CD14-positive monocyte (primary cell): ENCODE measurements around the gene CHST7. TPM values are rescaled to one million over a fixed set of nuclear protein-coding genes. Genes with fewer than 3 reads are reported as not detected.

Experiments
- DNase-seq, 3 donors: peaks; one replicate each; pipeline ENCODE4 v3.0.0-alpha.2; 2011 to 2022
- H2AFZ ChIP-seq: 2 replicates; pipeline ENCODE4 v1.6.0; 2012; ENCODE audit warnings: mild to moderate bottlenecking, low read depth, low read length, inconsistent platforms; ENCODE audit not compliant: insufficient read depth, poor library complexity, severe bottlenecking
- H3K27ac ChIP-seq, 2 donors: 1 replicate in 1 of 2; 2 replicates in 1 of 2; pipeline ENCODE4 v1.5.1; 2012 to 2013; ENCODE audit warnings: low read length in 2 of 2, control low read depth in 1 of 2, inconsistent platforms in 1 of 2, low read depth in 1 of 2, mild to moderate bottlenecking in 1 of 2
- H3K27me3 ChIP-seq, 2 donors: one replicate each; pipeline versions ENCODE4 v1.6.0 to v1.6.1; 2011 to 2013; ENCODE audit warnings: low read length in 2 of 2; ENCODE audit not compliant: control insufficient read depth in 2 of 2, insufficient read depth in 2 of 2
- H3K36me3 ChIP-seq, 2 donors: replicated peaks in 1 of 2; 1 replicate in 1 of 2; 2 replicates in 1 of 2; pipeline versions ENCODE4 v1.5.1 to v1.6.1; 2012 to 2013; ENCODE audit warnings: low read length in 2 of 2, control low read depth in 1 of 2, inconsistent platforms in 1 of 2, mild to moderate bottlenecking in 1 of 2; ENCODE audit not compliant: insufficient read depth in 2 of 2, control insufficient read depth in 1 of 2
- H3K4me1 ChIP-seq, 2 donors: 1 replicate in 1 of 2; 2 replicates in 1 of 2; pipeline versions ENCODE4 v1.5.1 to v1.6.1; 2012 to 2013; ENCODE audit warnings: low read length in 2 of 2, control low read depth in 1 of 2, inconsistent platforms in 1 of 2, mild to moderate bottlenecking in 1 of 2, moderate library complexity in 1 of 2; ENCODE audit not compliant: insufficient read depth in 2 of 2, control insufficient read depth in 1 of 2
- H3K4me2 ChIP-seq: replicated peaks from 2 replicates; pipeline ENCODE3; 2012; ENCODE audit warnings: low read length, moderate library complexity, mild to moderate bottlenecking; ENCODE audit not compliant: poor library complexity, severe bottlenecking; ENCODE audit errors: extremely low read depth
- H3K4me3 ChIP-seq, 3 experiments: fragments of 200-600 bp in 1 of 3; sonication (generic) in 1 of 3; replicated peaks in 1 of 3; 1 replicate in 2 of 3; 2 replicates in 1 of 3; pipeline ENCODE4 v1.5.1; 2011 to 2013; ENCODE audit warnings: low read length in 3 of 3, mild to moderate bottlenecking in 3 of 3, control low read depth in 2 of 3, low read depth in 2 of 3, inconsistent platforms in 1 of 3, moderate library complexity in 1 of 3
- H3K79me2 ChIP-seq: 2 replicates; pipeline ENCODE4 v1.6.0; 2012; ENCODE audit warnings: mild to moderate bottlenecking, control low read depth, inconsistent platforms, low read length, moderate library complexity; ENCODE audit not compliant: insufficient read depth
- H3K9ac ChIP-seq: 2 replicates; pipeline ENCODE4 v1.6.0; 2017; ENCODE audit warnings: low read length, mild to moderate bottlenecking; ENCODE audit not compliant: insufficient read depth, poor library complexity, severe bottlenecking
- H3K9me3 ChIP-seq, 2 donors: replicated peaks in 1 of 2; 1 replicate in 1 of 2; 2 replicates in 1 of 2; pipeline versions ENCODE4 v1.5.1 to v1.6.1; 2012 to 2013; ENCODE audit warnings: low read length in 2 of 2, control low read depth in 1 of 2; ENCODE audit not compliant: control insufficient read depth in 1 of 2, insufficient read depth in 1 of 2
- H4K20me1 ChIP-seq: 2 replicates; pipeline ENCODE4 v1.6.0; 2012; ENCODE audit warnings: mild to moderate bottlenecking, low read length, control low read depth, moderate library complexity; ENCODE audit not compliant: insufficient read depth
- H3K27ac Mint-ChIP-seq, 7 donors: one replicate each; pipeline ENCODE4 v1.8.0; 2020; ENCODE audit warnings: mild to moderate bottlenecking in 7 of 7, mixed read lengths in 7 of 7, moderate library complexity in 6 of 7, inconsistent platforms in 2 of 7
- H3K27me3 Mint-ChIP-seq, 3 donors: one replicate each; pipeline ENCODE4 v1.8.0; 2021 to 2022; ENCODE audit warnings: low read depth in 3 of 3, mild to moderate bottlenecking in 3 of 3, mixed read lengths in 3 of 3, moderate library complexity in 3 of 3, inconsistent platforms in 1 of 3
- H3K36me3 Mint-ChIP-seq, 2 donors: one replicate each; pipeline ENCODE4 v1.8.0; 2020; ENCODE audit warnings: mixed read lengths in 2 of 2, inconsistent platforms in 1 of 2, mild to moderate bottlenecking in 1 of 2
- H3K4me1 Mint-ChIP-seq: one replicate; pipeline ENCODE4 v1.8.0; 2020; ENCODE audit warnings: mild to moderate bottlenecking, mixed read lengths
- H3K4me3 Mint-ChIP-seq, 2 donors: one replicate each; pipeline ENCODE4 v1.8.0; 2020; ENCODE audit warnings: mild to moderate bottlenecking in 2 of 2, mixed read lengths in 2 of 2, moderate library complexity in 1 of 2
- H3K9me3 Mint-ChIP-seq, 7 donors: one replicate each; pipeline ENCODE4 v1.8.0; 2020 to 2022; ENCODE audit warnings: mixed read lengths in 7 of 7, mild to moderate bottlenecking in 6 of 7, moderate library complexity in 6 of 7, inconsistent platforms in 2 of 7
- intact Hi-C, 2 donors: fragments of 100-400 bp; cut with micrococcal nuclease; formaldehyde crosslinking; loops; one replicate each; pipeline versions ENCODE4 v1.15.0 to v1.15.1; 2023
- polyA plus RNA-seq, 3 donors: library from polyadenylated mRNA; depleted of rRNA in 1 of 3; unstranded in 2 of 3; stranded (reverse) in 1 of 3; fragments of 300-500 nt in 2 of 3; fragments of >200 nt in 1 of 3; fragmentation: Illumina TruSeq in 2 of 3; gene quantifications; 1 replicate in 2 of 3; 2 replicates in 1 of 3; pipeline ENCODE4 v1.2.3, GENCODE V29; 2012 to 2021
- TF ChIP-seq, protein P1 (sequence below): fragments of 200-600 bp; IDR thresholded peaks from one replicate; pipeline ENCODE4 v1.8.0; 2022; ENCODE audit warnings: antibody characterized with exemption, mild to moderate bottlenecking

Gene CHST7
- polyA plus RNA-seq, 3 donors = 6.6 to 19.2 (median 8.3) TPM

- Histone ChIP-seq H3K9me3 (peaks cover 0 to 10% of the 10 kb centered on the region in 2 donors), H3K27ac (no peak overlapping the region), H4K20me1 (no peaks in the 10 kb centered on the region), H3K27me3 (no peaks in the 10 kb centered on the region), H2AFZ (no peak overlapping the region), H3K79me2 (no peaks in the 10 kb centered on the region), H3K9ac (no peak overlapping the region), H3K36me3 (no peaks in the 10 kb centered on the region), H3K4me2 (no peak overlapping the region), H3K4me3 (no peak overlapping the region), H3K4me1 (peaks cover 0 to 6% of the 10 kb centered on the region in 2 donors)
- intact Hi-C loops = no loop called here
- TF ChIP-seq, protein P1, sequence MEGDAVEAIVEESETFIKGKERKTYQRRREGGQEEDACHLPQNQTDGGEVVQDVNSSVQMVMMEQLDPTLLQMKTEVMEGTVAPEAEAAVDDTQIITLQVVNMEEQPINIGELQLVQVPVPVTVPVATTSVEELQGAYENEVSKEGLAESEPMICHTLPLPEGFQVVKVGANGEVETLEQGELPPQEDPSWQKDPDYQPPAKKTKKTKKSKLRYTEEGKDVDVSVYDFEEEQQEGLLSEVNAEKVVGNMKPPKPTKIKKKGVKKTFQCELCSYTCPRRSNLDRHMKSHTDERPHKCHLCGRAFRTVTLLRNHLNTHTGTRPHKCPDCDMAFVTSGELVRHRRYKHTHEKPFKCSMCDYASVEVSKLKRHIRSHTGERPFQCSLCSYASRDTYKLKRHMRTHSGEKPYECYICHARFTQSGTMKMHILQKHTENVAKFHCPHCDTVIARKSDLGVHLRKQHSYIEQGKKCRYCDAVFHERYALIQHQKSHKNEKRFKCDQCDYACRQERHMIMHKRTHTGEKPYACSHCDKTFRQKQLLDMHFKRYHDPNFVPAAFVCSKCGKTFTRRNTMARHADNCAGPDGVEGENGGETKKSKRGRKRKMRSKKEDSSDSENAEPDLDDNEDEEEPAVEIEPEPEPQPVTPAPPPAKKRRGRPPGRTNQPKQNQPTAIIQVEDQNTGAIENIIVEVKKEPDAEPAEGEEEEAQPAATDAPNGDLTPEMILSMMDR = no peak
- Mint-ChIP-seq H3K9me3 (peaks cover 0 to 12% (median 8%) of the 10 kb centered on the region in 7 donors), H3K36me3 (peaks cover 2 to 4% of the 10 kb centered on the region in 2 donors), H3K27ac (peak overlapping the region in 1 of 7 donors; percentile 24), H3K27me3 (peaks cover 0 to 2% (median 0%) of the 10 kb centered on the region in 3 donors), H3K4me3 (no peak overlapping the region), H3K4me1 (no peaks in the 10 kb centered on the region)
- DNase-seq = no peak
These were observed 44.3 kb downstream of the CHST7 start for GRCh38 chrX:46617906-46618305.

DNA sequence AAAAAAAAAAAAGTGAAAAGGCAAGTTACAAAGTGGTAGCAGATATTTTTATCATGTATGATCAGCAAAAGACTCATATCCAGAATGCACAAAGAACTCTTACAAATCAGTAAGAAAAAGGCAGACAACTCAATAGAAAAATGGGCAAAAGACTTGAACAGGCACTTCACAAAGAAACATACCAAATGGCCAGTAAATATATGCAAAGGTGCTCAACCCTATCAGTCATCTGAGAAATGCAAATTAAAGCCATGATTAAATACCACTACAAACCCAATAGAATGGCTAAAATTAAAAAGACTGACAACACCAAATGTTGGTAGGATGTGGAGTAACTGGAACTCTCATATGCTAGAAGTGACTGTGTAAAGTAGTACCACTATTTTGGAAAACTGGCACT is 45.4 kb downstream of the CHST7 start:
- Histone ChIP-seq H3K4me3 (no peak overlapping the region), H3K9me3 (peaks cover 0 to 10% of the 10 kb centered on the region in 2 donors), H3K27me3 (no peaks in the 10 kb centered on the region), H3K79me2 (no peaks in the 10 kb centered on the region), H2AFZ (no peak overlapping the region), H3K4me2 (no peak overlapping the region), H3K36me3 (no peaks in the 10 kb centered on the region), H3K4me1 (peaks cover 0 to 6% of the 10 kb centered on the region in 2 donors), H4K20me1 (no peaks in the 10 kb centered on the region), H3K9ac (no peak overlapping the region), H3K27ac (no peak overlapping the region)
- H3K4me1 Mint-ChIP-seq = no peaks in the 10 kb centered on the region
- H3K27me3 Mint-ChIP-seq = peaks cover 0 to 2% (median 0%) of the 10 kb centered on the region in 3 donors
- no peak for DNase-seq
- intact Hi-C loops = no loop called here
- TF ChIP-seq, protein P1 = no peak
- peak overlapping the region in 1 of 7 donors; percentile 10 for H3K27ac Mint-ChIP-seq
- H3K36me3 Mint-ChIP-seq = peaks cover 2 to 4% of the 10 kb centered on the region in 2 donors
- peaks cover 0 to 12% (median 8%) of the 10 kb centered on the region in 7 donors for H3K9me3 Mint-ChIP-seq
- H3K4me3 Mint-ChIP-seq = no peak overlapping the region
